Jurkat, Clone E6-1 (cell line): ENCODE measurements around the gene PTP4A1.

ENCODE experiments used
- DNase-seq: peaks from one replicate; pipeline ENCODE4 v3.0.0-alpha.2; 2011; ENCODE audit warnings: low read depth, low spot score
- H3K4me3 ChIP-seq: 2 replicates; pipeline ENCODE4 v1.5.1; 2011; ENCODE audit warnings: mild to moderate bottlenecking, low read length, control low read depth, moderate library complexity

PTP4A1 gene

GRCh38 chr6:63553208-63553607 lies 19.1 kb upstream of the PTP4A1 start:
- H3K4me3 ChIP-seq: no peak overlapping the region
- no peak for DNase-seq

- DNase-seq: no peak
- no peak overlapping the region for H3K4me3 ChIP-seq
These were observed 18.4 kb upstream of the PTP4A1 start for GRCh38 chr6:63553900-63554299.

- no peak overlapping the region for H3K4me3 ChIP-seq
- no peak for DNase-seq
These were observed 17.5 kb upstream of the PTP4A1 start for GRCh38 chr6:63554782-63555181.

DNA sequence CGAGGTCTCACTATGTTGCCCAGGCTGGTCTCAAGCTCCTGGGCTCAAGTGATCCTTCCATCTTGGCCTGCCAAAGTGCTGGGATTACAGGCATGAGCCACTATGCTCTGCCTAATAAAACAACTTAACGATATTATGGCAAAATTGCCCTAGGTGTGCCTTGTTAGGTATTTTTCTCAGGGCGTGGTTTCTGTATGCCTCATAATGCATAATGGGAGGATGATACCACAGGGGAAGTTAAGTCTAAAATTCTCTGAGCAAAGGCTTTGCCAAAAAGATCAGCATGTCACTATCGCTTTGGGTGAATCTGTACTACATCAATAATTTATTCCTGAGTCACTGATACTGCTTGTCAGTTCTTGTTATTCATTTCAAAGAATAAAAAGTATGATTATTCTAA lies 15.9 kb upstream of the PTP4A1 start:
- no peak overlapping the region for H3K4me3 ChIP-seq
- no peak for DNase-seq

GRCh38 chr6:63558278-63558677 lies 14.0 kb upstream of the PTP4A1 start:
- DNase-seq: no peak
- no peak overlapping the region for H3K4me3 ChIP-seq

GRCh38 chr6:63560801-63561287 lies 11.4 kb upstream of the PTP4A1 start:
- no peak overlapping the region for H3K4me3 ChIP-seq
- DNase-seq: no peak

DNA sequence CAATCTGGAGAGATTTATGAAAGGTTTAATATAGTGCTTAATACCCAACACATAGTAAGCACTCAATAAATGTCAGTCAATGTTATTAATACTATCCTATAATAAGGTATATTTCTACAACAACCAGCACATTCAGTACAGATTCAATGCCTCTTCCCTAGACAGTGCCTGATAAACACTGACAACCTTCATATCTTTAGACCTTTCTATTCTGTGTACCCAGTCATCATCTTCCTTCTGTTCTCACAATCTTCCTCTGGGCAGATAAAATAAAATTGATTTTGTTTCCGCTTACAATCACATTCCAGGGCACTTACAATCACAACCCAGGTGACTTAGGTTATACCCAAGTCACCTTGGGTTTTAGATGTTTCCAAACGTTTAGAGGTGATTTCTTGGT lies 11.0 kb upstream of the PTP4A1 start:
- H3K4me3 ChIP-seq: no peak overlapping the region
- DNase-seq: no peak

DNA sequence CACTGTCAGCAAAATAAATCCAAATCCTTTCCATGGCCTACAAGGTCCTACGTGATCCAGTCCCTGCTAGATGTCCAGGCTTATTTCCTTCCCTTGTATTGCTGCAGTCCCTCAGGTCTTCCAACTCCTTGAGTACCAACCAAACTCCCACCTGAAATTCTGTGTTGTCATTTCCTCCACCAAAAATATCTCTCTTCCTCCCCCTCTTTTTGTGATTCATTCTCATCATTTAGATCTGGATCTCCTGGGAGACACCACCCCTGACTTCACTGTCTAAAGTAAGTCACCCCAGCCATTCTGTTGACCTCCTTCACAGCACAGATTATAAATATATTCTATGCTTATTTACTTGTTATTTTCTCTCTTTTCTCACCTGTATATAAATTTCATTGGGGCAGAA lies 9.0 kb upstream of the PTP4A1 start:
- H3K4me3 ChIP-seq: no peak overlapping the region
- no peak for DNase-seq

DNA sequence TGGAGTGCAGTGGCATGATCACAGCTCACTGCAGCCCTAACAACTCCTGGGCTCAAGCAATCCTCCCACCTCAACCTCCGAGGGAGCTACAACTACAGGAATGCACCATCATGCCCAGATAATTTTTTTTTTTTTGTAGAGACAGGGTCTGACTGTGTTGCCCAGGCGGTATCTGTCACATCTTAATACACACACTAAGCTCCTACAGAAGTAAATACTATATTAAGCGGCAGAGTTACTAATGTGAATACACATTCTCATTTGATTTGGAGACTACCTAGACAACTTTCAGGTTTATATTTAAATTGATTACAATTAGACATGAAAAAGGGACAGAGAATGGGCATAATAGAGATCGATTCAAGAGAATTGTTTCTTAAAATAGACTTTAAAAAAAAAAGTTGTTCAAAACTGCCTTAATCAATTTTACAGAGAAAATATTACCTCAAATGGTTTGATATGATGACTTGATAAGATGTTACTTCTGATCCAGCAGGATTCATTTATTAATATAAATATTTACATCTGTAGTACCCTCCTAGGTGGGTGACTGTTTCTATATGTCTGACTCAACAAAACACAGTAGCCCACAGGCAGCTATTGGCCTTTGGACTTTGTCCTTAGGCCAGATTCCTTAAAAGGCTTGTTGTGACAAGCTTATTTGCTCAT lies 7.1 kb upstream of the PTP4A1 start:
- H3K4me3 ChIP-seq: no peak overlapping the region
- DNase-seq: no peak

DNA sequence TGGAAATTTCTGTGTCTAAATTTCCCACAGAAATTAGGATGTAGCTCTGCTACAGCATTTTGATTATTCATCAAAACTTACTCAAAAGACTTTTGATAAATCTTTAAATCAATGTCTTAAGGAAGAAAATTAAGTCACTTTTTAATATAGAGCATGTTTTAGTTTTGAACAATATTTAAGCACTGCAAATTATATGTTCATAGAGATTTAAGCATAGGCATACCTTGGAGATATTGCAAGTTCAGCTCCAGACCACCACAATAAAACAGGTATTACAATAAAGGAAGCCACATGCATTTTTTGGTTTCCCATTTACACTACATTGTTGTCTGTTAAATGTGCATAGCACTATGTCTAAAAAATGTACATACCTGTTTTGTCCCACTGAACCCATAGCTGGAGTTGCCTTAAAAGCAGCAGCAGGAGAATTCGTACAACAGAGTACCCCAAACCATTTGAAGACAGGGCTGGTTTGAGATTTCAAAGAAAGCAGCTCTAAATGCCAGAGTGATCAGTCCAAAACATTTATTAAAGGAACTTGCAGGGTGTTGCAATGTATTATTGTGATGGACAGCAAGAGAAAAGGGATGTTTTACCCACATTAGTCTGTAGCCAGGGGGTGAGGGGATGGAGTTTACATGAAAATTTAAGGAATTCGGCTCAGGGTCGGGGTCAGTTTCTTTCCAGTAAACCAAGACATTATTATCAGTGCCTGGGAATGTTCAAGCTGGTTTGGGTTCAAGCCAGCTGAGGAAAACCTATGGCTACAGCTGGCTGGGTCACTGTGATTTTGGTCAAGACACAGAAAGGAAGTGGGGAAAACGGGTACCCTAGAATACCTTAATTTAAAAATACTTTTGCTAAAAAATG lies 6.3 kb upstream of the PTP4A1 start:
- DNase-seq: no peak
- H3K4me3 ChIP-seq: no peak overlapping the region

GRCh38 chr6:63567966-63568365 lies 4.3 kb upstream of the PTP4A1 start:
- no peak overlapping the region for H3K4me3 ChIP-seq
- DNase-seq: no peak

DNA sequence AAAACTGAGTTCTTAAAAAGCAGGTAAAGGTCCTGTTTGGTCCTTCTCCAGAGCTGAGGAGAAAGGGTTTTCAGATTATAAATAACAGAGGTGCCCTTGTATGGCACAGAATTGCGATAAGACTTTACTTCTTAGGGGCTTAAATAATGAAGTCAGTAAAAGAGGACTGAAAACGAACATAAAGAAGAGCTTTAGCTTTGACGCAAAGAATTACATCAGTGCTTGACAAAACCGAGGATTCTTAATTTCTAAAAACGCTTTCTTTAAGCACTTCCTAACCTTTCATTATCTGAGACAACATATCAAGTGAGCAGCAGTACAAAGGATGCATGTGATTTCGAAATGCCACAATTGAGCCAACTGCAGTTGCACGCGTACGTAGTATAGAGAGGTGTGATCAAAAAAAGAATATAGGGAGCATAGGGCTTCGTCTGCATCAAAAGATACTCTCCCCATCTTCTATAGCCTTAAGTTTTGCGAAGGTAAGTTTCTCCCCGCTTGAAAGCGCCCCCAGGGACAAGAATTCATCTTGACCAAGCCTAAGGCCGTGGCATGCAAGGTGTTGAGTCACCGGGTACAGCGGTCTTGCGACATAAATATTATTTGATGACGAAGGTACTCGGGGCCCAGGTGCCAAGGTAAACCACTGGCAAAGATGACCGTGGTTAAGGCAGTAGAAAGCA lies 778 bp upstream of the PTP4A1 start:
- H3K4me3 ChIP-seq: peak overlapping the region; percentile 60
- DNase-seq: no peak

DNA sequence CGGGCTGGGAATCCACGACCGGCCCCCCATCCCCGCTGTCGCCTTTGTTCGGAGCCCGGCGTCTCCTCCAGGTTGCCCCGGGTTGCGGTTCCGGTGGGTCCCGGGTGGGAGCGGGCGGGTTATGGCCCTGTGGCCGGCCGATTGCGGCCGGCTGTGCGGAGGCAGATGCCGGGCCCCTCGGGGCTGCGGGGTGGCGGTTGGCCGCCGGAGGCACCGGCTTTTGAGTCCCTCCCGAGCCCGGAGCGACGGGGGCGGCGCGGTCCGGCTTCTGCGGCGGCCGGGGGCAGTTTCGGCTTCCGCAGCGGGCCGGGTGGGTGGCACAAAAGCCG lies 431 bp downstream of the PTP4A1 start:
- H3K4me3 ChIP-seq: peak overlapping the region; percentile 76
- no peak for DNase-seq

- DNase-seq: peak; percentile 40
- peak overlapping the region; percentile 76 for H3K4me3 ChIP-seq
These were observed 1.0 kb downstream of the PTP4A1 start for GRCh38 chr6:63573076-63573898.

- DNase-seq: peak; percentile 39
- H3K4me3 ChIP-seq: peak overlapping the region; percentile 76
These were observed 1.7 kb downstream of the PTP4A1 start for GRCh38 chr6:63573899-63574553.

DNA sequence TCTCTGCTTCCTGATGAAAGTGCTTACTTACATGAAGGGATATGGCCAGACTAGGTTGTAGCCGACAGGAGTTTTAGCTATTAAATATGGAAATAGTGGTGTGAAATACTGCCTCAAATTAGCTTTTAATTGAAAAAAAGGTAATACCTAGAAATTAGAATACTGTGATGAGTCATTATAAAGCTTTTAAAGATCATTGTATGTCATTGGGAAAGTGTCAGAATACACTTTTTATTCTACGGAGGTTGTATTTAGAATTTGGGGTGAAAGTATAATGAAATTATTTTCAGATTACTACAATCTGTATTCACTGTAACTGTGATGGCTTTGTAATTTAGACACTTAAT lies 2.2 kb downstream of the PTP4A1 start:
- DNase-seq: no peak
- peak overlapping the region; percentile 76 for H3K4me3 ChIP-seq

DNA sequence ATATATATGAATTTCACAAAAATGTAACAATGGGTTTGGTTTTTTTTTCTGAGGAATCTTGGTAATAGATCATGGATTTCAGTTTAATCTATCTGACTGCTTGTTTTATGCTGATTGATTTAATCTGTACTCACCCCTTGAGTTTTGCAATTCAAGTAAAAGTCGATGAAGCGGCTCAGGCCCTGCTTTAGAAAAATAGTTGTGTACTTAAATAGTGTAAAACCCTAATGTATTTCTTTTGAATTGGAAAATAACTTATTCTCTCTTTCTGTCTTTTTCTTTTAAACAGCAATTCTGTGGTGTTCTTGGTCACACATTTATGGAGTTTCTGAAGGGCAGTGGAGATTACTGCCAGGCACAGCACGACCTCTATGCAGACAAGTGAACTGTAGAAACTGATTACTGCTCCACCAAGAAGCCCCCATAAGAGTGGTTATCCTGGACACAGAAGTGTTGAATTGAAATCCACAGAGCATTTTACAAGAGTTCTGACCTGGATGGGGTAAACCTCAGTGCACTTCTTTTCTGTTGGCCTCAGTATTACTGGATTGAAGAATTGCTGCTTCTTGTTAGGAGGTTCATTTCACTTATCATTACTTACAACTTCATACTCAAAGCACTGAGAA lies 4.0 kb downstream of the PTP4A1 start:
- DNase-seq: no peak
- H3K4me3 ChIP-seq: no peak overlapping the region

GRCh38 chr6:63576985-63577712 lies 4.9 kb downstream of the PTP4A1 start:
- H3K4me3 ChIP-seq: no peak overlapping the region
- no peak for DNase-seq
